OCI-LY7 (cell line): ENCODE data around the gene YJEFN3.

ENCODE experiments used
- EZH2phosphoT487 ChIP-seq: fragments of 200-600 bp; sonication (generic); IDR thresholded peaks from 2 replicates; pipeline ENCODE4 v1.6.1; 2018; ENCODE audit warnings: low read depth, borderline replicate concordance, mild to moderate bottlenecking, mixed run types, antibody characterized with exemption, low read length, moderate library complexity, mixed read lengths
- TF ChIP-seq, protein P1 (sequence below): fragments of 200-600 bp; sonication (generic); conservative IDR thresholded peaks from 2 replicates; pipeline ENCODE4 v1.5.1; 2014; ENCODE audit warnings: mild to moderate bottlenecking, antibody characterized with exemption, low read length, moderate library complexity, mixed read lengths

GRCh38 chr19:19515642-19516519 lies 12.8 kb upstream of the YJEFN3 start, which contains the start of gene NDUFA13:
- TF ChIP-seq, protein P1, sequence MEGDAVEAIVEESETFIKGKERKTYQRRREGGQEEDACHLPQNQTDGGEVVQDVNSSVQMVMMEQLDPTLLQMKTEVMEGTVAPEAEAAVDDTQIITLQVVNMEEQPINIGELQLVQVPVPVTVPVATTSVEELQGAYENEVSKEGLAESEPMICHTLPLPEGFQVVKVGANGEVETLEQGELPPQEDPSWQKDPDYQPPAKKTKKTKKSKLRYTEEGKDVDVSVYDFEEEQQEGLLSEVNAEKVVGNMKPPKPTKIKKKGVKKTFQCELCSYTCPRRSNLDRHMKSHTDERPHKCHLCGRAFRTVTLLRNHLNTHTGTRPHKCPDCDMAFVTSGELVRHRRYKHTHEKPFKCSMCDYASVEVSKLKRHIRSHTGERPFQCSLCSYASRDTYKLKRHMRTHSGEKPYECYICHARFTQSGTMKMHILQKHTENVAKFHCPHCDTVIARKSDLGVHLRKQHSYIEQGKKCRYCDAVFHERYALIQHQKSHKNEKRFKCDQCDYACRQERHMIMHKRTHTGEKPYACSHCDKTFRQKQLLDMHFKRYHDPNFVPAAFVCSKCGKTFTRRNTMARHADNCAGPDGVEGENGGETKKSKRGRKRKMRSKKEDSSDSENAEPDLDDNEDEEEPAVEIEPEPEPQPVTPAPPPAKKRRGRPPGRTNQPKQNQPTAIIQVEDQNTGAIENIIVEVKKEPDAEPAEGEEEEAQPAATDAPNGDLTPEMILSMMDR: no peak; the same call in 1 of the 2 replicates
- TF ChIP-seq EZH2phosphoT487: no peak
